ENCODE data around the gene PAX4. TPM values are rescaled to one million over a fixed set of nuclear protein-coding genes. Genes with fewer than 3 reads are reported as not detected.
A peak's percentile ranks its signal among the peaks of the same experiment; 100 is the strongest.

The PAX4 gene
- total and polyA plus RNA-seq, 9 of the 15 experiments (the other 6 are each of a cell fraction or from before 2014, with no cell fraction given) = not detected

GRCh38 chr7:127588697-127589482, 29.1 kb downstream of the PAX4 start (continued):
- no peak for TF ChIP-seq SRSF1 (IDR thresholded peaks at IDR 0.05; ENCODE audit: low read depth, low read length)
- TF ChIP-seq E2F5 (CRISPR knock-in tag; IDR thresholded peaks at IDR 0.05) = no peak
- TF ChIP-seq ZNF318 (IDR thresholded peaks at IDR 0.05; ENCODE audit: borderline replicate concordance in 1 of 2, low read depth in 1 of 2) = no peak
- TF ChIP-seq ARID1B (IDR thresholded peaks at IDR 0.05) = peak; percentile 57
- no peak for TF ChIP-seq ZBTB40 (IDR thresholded peaks at IDR 0.05)
- TF ChIP-seq ZBTB40 (CRISPR knock-in tag; IDR thresholded peaks at IDR 0.05) = no peak
- TF ChIP-seq E2F3 (CRISPR knock-in tag; IDR thresholded peaks at IDR 0.05) = no peak
- no peak for TF ChIP-seq PHB2 (IDR thresholded peaks at IDR 0.05; ENCODE audit: low read depth)

Measured in K562 (cell line).